AG08395 (cell line): Measurements from ENCODE around the gene CNIH2.

Experiments
- DNase-seq: peaks from one replicate; pipeline ENCODE4 v3.0.0; 2012; ENCODE audit warnings: mixed read lengths, low spot score

CNIH2 gene

GRCh38 chr11:66331542-66332370 lies 53.8 kb downstream of the CNIH2 start:
- DNase-seq: no peak

DNA sequence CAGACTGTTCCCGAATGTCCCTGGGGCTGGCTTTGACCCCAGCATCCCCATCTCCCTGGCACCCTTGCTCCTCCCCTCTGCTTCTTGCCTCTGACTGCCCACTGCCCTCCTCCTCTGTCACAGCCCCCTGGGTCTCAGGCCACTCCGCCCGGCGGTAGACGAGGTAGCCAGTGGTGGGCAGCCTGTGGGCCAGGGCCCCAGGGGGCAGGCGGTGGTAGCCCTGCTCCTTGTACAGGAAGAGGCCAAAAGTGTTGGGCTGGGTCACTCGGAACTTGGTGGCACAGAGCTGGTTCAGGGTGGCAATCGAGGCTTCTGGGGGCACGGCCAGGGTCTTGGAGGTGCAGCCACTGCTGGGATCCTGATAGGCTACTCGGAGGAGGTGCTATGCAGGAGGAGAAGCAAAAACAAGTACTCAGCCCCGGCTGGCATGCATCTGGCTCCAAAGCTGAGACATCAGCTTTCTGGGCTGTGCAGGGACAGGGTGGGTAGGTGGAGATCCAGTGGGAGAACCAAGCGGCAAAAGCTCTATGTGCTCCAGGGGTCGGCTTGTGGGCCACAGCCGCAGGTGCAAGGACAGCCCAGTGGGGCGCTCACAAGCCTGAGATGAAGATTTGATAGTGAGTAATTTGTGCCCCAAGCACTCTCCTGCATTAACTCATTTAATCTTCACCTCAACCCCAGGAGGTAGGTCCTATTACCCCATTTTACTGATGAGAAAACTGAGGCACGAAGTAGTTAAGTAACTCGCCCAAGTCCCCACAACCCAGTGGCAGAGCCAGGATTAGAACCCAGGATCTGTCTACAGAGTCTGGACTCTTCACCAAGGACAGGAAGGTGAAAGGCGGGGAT lies 54.6 kb downstream of the CNIH2 start:
- no peak for DNase-seq

DNA sequence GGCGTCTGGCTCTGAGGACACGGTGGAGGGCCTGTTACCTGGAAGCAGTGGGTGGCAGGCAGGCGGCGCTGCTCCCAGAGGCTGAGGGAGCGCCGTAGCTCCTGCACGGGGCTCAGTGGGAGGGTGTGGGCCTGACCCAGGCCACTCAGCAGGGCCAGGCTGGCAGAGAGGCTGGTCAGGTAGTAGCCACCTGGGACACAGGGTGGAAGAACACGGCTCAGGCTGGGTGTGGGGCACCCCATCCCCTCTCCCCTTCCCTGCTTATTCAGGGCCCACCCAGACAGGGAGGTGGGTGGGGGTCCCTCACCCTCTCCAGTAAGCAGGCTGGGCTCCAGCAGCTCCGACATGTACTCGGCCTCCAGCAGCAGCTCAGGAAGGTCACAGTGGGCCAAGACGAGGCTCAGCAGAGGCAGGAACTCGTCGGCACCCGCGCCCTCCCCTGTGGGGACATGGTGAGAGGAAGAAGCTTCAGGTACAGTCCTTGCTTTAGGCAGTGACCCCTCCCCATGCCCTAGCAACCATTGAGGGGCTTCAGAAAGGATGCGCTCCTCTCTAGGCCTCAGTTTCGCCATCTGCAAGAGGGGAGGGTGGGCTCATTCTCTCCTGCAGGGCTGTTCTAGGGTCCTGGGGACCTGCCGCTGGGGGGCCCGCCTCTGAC lies 55.4 kb downstream of the CNIH2 start:
- no peak for DNase-seq
